Stimulated activated CD4-positive, alpha-beta T cell treated with anti-CD3 and anti-CD28 coated beads, Interleukin-1b, Interleukin-23, amount 100 ng/mL, for 24 hours (primary cell): ENCODE results near the gene PLCB1.
"Not testable (repeated sequence)": the region's sequence is repeated elsewhere in the genome, so short reads cannot be mapped to it uniquely, and the experiment has no call there.

Source experiments
- DNase-seq, 4 experiments: peaks; one replicate each; pipeline ENCODE4 v3.0.0-alpha.2; 2020; ENCODE audit warnings: low read depth in 4 of 4, low spot score in 1 of 4

Gene PLCB1

DNA sequence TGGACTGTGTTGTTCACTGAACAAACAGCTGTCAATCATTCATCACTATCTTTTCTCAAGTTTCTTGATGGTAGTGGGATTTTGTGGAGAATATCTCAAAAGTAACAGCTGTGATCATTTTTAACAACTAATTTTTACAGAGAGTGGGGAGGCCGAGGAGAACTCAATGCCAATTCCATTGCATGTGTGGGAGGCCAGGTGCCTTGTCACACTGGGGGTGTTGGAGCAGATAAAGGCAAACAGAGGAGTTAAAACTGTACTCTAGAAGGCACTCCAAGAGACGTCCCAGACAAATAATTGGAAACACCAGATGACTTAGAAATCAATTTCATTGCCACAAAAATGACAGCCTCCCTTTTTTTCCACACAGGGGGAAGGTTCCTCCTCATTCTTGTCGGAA, 669.6 kb downstream of the PLCB1 start:
- no peak for DNase-seq

DNA sequence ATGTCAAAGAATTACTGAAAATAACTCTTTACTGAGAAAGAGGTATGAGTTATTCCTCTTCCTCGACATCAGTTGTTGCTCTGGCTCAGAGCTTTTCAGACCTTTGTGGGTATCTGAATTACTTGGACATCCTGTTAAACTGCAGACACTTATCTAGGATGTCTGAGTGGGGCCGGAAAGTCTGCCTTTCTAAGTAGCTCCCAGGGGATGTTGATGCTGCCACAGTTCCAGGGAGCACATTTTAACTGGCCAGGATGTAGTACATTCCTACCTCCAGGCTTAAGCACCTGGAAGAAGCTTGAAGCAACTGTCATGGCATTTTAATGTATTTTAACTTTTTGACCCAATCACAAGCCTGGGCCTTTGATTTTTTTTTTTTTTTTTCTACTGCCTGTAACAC, 671.0 kb downstream of the PLCB1 start:
- no peak for DNase-seq

DNA sequence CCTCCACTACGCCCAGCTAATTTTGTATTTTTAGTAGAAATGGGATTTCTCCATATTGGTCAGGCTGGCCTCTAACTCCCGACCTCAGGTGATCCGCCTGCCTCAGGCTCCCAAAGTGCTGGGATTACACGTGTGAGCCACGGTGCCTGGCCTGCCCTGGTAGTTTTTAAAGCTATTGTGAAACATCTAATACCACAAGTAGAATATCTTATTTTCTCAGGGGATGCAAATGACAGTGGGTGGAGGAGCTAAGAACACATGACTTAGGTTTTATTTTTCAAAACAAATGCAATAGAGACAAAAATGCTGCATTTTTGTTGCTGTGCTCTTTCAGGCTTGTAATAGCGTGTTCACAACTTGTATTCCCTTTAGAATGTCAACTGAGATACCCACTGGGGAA, 671.9 kb downstream of the PLCB1 start:
- no peak for DNase-seq

DNA sequence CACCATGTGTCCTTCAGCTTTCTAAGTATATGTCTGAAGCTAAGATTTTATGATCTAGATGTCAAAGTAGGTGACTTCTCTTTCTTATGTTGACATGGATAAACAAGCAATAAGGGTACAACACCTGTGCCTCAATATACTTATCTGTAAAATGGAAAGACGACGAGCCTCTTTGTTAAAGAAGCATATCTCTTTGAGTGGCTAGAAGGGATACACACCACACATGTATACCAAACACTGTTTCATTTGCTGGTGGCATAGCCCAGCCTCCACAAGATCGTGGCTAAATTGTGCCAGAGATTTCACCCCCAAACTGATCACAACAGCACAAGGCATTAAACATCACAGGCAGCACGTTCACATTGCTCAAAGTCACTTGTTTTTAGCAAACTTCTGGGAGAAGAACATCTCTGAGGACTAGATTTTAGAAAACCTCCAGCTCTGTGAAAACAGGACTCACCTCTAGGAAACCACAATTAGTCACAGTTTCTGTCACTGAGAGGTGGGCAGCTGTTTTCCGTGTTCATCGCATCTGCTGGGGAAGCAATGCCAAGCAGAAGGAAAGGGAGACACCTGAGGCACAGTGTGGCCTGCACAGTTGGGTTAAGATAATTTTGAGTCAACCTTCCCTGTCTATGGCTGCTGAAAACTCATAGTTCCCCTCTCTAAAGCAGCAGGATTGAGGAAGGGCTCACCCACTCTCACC, 673.8 kb downstream of the PLCB1 start:
- DNase-seq: no peak

DNA sequence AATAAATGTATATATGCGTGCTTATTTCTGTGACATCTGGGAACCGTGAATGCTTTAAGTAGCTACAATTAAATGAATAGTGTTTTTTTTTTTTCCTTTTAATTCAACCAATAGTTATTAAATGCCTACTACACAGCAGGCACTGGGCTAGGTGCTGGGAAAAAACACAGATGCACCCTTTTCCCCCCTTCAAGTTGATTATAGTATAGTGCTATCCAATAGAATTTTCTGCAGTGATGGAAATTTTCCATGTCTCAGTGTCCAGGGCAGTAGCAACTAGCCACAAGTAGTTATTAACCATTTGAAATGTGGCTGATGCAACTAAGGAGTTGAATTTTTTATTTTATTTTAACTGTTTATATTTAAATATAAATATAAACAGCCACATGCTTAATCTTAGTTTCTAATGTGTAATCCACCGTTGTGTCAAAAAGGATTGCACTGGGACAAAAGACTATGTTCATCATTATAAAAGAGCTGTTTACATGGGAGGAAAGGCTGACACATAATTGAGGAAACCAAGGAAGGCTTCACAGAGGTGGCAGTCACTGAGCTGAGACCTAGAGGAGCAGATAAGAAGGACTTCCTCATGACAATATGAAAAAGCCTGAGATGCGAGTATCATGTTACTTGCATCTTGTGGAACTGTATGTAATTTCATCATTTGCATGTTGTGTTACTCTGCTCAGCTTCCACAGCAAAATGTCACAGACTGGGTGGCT, 675.6 kb downstream of the PLCB1 start:
- DNase-seq: no peak

DNA sequence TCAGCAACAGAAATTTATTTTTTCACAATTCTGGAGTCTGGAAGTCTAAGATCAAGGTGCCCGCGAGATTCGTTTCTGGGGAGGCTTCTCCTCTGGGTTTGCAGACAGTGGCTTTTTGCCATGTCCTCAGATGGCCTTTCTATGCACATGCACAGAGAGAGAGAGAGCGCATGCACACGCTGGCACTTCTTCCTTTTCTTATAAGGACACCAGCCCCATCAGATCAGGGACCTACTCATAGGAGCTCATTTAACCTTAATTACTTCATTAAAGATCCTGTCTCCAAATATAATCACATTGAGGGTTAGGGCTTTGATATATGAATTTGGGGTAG, 676.1 kb downstream of the PLCB1 start:
- no peak for DNase-seq

DNA sequence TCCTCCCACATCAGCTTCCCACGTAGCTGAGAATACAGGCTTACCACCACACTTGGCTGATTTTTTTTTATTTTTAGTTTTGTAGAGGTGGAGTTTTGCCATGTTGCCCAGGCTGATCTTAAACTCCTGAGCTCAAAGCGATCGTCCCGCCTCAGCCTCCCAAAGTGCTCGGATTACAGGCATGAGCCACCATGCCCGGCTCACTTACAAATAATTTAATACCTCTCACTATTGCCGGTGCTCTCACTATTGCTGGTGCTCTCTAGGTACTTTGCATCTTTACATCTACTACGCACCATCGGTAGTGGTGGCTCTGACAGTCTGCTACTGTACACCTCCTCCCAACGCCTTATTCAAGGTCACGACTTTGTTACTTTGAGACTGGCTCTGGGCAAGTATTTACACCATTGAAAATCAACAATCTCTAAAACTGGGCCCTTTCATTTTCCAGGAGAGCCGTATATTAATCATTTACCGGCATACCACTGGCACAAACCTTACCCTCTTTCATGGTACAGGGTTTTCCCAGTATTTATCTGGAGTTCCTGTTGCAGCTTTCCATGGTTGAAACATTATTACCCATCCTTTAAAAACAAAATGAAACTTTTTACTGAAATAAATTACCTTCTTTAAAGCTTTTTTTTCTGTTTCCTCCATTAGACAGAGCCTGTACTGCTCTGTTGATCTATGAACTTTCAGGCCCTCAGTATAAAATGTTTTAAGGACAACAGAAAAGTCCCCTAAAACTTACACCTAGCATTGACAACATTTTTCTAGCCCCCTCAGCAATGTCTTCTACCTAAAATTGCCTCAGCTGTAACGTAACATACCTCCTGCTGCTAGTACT, 677.3 kb downstream of the PLCB1 start:
- DNase-seq: no peak

DNA sequence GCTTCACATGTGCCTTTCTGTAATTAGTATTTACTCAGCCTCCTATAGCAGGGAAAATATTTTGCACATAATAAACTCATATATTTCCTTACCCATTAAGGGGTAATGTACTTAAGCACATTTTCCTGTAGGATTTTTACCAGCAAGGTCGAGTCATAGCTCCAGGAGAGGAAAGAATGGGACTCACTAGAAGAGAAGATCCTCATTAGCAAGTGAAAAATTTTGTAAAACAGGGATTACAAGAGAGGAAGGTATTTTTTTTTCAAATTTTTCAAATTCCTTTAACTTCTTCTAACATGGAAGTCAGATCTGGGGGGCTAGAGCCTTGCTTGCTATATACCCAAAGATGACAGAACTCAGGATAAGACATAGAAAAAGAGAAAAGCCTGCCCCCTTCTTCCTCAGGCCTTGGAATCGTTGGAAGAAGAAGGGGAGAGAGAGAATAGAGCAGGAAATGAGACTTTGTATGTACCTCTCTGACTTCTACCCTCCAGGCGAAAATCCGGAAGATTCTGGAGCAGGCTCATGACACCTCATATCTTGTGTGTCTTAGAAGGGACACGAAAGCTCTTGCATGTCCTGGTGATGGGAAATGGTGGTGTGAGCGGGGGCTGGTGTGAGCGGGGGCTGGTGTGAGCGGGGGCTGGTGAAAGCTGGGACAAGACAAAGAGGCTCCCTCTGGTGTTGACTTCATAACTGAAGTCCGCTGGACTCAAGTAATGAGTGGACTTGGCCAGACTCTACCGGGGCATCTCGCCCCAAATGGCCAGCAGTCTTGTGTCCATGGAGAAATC, 679.9 kb downstream of the PLCB1 start:
- DNase-seq: no peak

DNA sequence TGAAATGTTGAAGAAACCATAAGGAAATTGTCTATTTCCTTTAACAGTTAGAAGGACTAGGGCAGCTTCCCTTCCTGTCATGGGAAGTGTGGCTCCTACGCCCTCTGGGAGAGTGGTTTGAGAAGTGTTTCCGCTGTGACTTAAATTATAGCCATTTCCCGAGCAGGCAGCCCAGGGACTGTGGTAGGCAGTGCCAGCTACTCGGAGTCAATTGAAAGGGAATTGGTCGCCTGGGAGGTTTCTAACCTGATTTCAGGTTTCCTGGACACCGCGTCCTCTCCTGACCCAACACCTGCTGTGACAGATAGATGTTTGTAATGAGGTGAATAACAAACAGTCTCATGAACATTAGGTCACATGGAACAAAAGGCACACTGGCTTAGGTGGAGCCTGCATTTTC, 680.8 kb downstream of the PLCB1 start:
- DNase-seq: no peak

DNA sequence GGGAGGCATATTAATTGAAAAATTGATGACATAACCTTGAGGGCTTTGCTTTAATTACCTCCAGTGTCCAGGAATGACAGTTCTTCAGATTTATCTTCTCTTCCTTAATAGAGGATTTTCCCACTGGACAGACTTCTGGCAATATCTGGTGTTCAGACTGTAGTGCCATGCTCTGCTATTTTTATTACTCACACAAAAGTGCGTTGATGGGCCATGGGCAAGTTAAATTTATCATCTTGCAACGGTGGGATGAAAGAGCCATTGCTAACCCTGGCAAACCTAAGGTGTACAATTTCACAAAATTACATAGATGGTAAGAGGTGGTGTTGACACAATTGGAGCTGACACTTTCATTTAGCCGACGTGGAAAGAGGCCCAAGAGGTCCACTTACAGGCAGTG, 683.1 kb downstream of the PLCB1 start:
- no peak for DNase-seq

DNA sequence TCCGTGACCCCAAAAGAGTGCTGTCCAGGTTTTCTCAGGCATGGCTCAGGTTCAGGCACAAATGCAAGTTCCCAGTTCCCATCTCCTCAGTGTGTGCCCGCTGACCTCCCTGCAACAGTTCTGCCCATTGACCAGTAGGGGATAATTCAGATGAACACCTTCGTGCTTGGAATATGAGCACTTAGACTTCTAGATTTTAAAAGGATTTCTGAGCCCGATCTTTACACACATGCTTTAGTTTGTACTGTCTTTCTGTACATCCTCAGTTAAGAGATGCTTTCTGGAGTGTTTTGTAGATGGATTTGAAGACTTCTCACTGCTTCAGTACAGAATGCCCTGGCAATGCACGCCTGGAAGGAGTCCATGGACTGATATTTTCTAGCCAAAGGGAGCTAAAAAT, 697.2 kb downstream of the PLCB1 start:
- no peak for DNase-seq

DNA sequence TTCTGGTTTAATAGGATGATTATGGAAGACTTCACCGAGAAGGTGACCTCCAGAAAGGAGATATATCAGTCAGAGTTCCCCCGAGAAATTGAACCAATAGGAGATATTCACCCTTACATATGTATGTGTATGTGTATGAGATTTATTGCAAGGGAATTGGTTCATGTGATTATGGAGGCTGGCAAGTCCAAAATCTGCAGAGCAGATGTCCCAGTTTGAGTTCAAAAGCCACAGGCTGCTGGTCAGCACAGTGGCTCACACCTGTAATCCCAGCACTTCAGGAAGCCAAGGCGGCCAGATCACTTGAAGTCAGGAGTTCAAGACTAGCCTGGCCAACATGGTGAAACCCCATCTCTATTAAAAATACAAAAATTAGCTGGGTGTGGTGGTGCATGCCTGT, 702.2 kb downstream of the PLCB1 start:
- not testable (repeated sequence) for DNase-seq

DNA sequence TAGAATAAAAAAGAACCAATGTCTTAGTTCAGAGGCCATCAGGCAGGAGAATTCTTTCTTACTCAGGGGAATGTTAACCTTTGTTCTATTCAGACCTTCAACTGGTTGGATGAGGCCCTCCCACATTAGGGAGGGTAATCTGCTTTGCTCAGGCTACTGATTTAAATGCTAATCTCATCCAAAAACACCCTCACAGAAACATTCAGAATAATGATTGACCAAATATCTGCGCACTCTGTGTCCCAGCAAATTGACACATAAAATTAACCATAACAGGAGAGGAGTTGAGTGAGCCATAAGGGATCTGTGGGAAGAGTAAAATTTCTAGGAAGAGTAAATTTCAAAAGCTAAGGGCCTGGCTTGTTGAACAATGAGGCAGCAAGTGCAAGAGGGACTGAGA, 702.8 kb downstream of the PLCB1 start:
- DNase-seq: no peak

DNA sequence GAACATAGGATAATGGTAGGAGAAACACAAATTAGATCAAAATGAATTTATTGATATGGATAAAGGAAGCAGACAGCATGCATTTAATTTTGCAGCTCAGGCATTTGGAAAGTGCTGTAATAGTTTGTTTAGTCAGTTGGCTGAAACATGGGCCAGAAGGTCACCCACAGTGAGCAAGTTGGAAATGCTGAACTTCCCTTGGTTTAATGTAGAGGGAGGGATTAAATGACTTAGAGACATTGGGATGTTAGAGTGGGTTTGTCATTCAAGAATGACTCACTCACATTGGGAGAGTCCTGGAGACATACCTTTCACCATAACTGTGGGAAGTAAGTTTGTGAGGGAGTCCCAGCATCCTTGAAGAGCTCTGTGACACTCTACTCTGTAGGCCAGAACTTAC, 705.3 kb downstream of the PLCB1 start:
- DNase-seq: no peak

DNA sequence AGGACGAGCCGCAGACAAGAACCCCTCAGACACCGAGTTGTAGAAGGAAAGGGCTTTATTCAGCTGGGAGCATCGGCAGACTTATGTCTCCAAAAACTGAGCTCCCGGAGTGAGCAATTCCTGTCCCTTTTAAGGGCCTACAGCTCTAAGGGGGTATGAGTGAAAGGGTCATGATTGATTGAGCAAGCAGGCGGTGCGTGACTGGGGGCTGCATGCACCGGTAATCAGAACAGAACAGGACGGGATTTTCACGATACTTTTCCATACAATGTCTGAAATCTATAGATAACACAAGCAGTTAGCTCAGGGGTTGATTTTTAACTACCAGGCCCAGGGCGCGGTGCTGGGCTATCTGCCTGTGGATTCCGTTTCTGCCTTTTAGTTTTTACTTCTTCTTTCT, 710.5 kb downstream of the PLCB1 start:
- no peak for DNase-seq

DNA sequence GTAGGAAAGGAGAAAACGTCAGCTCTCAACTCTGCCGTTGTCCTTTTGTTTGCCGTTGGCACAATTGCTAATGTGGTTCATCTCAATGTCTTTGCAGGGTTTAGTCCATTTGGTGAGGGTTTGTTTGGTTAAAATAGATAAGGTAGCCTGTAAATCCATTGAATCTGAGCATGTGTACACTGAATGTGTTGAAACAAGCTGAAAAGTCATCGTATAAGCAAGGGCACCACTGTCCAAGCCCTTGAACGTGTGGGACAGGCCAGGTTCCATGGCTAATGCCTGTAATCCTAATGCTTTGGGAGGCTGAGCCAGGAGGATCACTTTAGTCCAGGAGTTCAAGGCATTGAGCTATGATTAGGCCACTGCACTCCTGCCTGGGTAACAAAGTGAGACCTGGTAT, 712.1 kb downstream of the PLCB1 start:
- no peak for DNase-seq

DNA sequence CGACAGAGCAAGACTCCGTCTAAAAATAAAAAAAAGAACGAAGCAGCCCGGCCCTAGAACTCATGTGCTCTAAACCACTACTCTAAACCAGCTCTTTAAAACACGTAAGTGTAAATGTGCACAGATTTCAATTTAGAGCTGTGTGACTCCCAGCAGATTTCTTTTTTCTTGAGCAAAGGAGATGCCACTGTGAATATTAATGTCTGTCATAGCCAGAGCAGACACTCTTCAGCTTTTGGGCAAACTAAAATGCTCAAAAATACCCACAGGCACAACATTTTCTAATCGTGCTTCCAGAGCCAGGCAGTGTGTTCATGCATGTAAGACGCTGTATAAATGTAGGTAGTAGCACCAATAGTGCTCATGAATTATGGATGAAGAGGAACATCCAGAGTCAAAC, 717.9 kb downstream of the PLCB1 start:
- DNase-seq: no peak

DNA sequence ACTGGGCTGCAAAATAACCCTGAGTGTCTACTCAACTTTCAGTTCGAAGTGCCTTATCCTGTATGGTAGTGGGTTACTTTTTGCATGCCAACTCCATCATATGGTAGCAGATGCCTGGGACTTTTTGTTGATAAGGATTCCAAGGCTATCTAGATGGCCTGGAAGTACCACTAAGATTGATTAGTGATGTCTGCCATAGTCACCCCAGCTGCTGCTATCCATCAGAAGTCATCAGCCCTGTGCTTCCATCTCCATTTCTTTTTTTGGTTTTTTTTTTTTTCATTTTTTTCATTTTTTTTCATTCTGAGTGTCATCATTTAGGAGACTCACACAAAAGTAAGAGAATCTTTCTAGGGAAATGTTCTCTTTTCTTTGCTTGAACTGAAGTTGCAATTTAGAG, 719.4 kb downstream of the PLCB1 start:
- DNase-seq: no peak

DNA sequence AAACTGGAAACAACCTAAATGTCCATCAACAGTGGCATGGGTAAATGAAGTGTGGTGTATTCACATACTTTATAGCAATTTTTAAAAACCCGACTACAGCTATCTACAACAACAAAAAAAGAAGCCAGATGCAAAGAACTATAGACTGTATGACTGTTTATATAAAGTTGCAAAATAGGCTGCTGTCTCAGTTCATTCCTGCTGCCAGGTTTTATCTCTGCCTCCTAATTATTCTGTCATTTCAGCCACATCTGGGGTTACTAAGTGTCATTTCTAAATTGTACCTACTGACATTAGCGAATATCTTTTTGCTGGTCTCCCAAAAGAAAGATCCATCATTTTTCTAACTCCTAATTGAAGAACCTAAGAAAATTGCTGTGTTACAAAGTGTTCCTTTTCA, 719.9 kb downstream of the PLCB1 start:
- not testable (repeated sequence) for DNase-seq

DNA sequence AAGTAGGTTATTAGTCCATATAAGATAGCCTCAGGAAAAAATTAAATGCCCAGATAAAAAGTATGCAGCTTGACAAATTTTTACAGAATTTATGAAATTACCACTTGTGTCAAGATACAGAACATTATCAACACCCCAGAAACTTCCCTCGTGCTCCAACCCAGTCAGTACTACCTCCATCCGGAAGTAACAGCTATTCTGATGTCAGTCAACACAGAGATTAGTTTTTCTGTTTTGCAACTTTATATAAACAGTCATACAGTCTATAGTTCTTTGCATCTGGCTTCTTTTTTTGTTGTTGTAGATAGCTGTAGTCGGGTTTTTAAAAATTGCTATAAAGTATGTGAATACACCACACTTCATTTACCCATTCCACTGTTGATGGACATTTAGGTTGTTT, 721.1 kb downstream of the PLCB1 start:
- DNase-seq: not testable (repeated sequence)

DNA sequence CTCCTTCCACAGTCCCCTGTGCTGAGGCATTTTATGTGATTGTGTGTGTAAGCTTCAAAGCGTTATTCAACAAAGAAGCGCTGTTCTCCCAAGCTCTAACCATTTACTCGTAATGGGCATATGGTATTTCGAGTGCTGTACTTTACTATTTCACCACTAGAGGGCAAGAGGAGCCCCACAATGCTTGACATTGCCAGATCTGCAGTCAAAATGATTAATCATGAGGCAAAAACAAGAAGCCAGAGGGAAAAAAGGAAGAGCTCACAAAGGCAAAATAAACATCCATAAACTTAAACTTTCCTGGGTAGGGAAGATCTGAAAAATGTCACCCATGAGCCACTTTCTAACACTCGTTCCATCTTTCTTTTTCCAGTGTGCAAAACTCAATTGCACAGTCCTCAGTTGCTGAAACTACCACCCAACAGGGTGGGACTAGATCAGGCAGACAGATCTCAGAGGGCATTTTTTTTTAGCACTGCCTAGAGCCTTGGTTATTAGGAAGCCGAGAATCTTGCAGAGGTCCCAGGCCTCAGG, 721.8 kb downstream of the PLCB1 start:
- no peak for DNase-seq
